WERI-Rb-1 (cell line): ENCODE data around the gene TLR4.

Source experiments
- DNase-seq: peaks from one replicate; pipeline ENCODE4 v3.0.0-alpha.2; 2020
- H3K27ac ChIP-seq: fragments of 250-450 bp; sonication (Bioruptor Pico); 2 replicates; pipeline ENCODE4 v1.5.1; 2020; ENCODE audit warnings: mild to moderate bottlenecking, moderate library complexity
- H3K27me3 ChIP-seq: fragments of 250-450 bp; sonication (Bioruptor Pico); 2 replicates; pipeline ENCODE4 v1.5.1; 2021; ENCODE audit warnings: mild to moderate bottlenecking, low read depth, moderate library complexity; ENCODE audit not compliant: insufficient read depth, severe bottlenecking
- H3K36me3 ChIP-seq: fragments of 250-450 bp; sonication (Bioruptor Pico); 2 replicates; pipeline ENCODE4 v1.5.1; 2020; ENCODE audit warnings: mild to moderate bottlenecking, moderate library complexity
- H3K4me3 ChIP-seq: 2 replicates; pipeline ENCODE4 v1.5.1; 2011; ENCODE audit warnings: low read depth, mild to moderate bottlenecking, control low read depth, low read length
- H3K9me3 ChIP-seq: fragments of 250-450 bp; sonication (Bioruptor Pico); 2 replicates; pipeline ENCODE4 v1.5.1; 2021; ENCODE audit warnings: mild to moderate bottlenecking, moderate library complexity; ENCODE audit not compliant: severe bottlenecking
- TF ChIP-seq, protein P1 (sequence below): IDR thresholded peaks from 2 replicates; pipeline ENCODE4 v1.5.1; 2011; ENCODE audit warnings: low read depth, mild to moderate bottlenecking, control low read depth, inconsistent platforms, low read length

TLR4 gene

DNA sequence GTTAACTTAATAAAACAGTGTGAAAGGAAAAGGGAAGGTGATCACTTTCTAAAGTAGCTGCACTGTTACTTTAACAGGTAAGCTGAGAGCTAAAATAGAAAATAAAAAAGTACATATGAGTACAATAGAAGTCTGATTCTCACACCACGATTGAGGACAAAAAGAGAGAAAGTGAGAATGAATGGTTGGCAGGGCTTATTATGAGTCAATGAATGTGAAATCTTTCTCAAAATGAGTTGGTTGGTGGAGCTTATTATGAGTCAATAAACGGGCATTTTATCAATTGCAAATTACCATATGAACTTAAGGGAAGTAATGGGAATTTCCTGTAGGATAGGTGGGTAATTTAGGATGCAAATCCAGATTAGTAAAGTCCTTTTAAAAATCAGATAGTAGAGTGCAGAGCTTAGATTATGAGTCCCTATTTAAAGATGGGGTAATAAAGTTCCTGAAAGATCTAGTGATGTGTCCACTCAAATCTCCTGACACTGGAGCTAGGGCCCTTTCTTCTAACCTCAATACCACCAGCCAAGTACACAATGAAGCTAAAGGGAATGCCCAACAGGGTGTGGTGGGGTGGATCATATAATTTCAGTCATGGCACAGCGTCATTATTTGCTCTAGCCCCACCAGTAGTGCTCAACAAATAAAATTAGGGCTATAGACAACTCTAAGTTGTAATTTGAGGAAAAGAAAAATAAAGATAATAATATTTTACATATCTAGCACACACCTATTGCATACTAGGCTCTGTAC is 21.1 kb upstream of the TLR4 start:
- H3K27me3 ChIP-seq: no peaks in the 10 kb centered on the region
- no peak overlapping the region for H3K27ac ChIP-seq
- H3K9me3 ChIP-seq: no peaks in the 10 kb centered on the region
- H3K36me3 ChIP-seq: no peaks in the 10 kb centered on the region
- TF ChIP-seq, protein P1, sequence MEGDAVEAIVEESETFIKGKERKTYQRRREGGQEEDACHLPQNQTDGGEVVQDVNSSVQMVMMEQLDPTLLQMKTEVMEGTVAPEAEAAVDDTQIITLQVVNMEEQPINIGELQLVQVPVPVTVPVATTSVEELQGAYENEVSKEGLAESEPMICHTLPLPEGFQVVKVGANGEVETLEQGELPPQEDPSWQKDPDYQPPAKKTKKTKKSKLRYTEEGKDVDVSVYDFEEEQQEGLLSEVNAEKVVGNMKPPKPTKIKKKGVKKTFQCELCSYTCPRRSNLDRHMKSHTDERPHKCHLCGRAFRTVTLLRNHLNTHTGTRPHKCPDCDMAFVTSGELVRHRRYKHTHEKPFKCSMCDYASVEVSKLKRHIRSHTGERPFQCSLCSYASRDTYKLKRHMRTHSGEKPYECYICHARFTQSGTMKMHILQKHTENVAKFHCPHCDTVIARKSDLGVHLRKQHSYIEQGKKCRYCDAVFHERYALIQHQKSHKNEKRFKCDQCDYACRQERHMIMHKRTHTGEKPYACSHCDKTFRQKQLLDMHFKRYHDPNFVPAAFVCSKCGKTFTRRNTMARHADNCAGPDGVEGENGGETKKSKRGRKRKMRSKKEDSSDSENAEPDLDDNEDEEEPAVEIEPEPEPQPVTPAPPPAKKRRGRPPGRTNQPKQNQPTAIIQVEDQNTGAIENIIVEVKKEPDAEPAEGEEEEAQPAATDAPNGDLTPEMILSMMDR: no peak
- H3K4me3 ChIP-seq: no peak overlapping the region
- no peak for DNase-seq

DNA sequence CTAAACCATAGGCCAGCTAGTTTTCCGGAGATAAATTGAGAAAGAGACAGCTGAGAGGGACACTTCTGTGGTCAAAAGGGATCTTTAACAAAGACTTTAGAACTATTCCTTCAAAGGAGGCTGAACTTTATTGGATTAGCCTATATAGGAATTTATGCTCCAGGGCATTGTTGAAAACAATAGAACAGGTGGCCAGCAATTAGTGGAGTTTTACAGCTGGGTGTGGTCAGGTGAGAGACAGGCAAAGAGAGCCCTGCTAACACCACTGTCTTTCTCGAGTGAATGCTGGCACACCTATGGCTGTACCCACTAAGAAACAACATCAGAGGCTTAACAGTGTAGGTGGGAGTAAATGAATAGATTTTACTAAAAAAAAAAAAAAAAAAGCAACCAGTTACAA is 16.7 kb upstream of the TLR4 start:
- Histone ChIP-seq H3K9me3 (peaks cover 4% of the 10 kb centered on the region), H3K27ac (no peak overlapping the region), H3K4me3 (no peak overlapping the region), H3K36me3 (no peaks in the 10 kb centered on the region), H3K27me3 (no peaks in the 10 kb centered on the region)
- TF ChIP-seq, protein P1: no peak
- no peak for DNase-seq

DNA sequence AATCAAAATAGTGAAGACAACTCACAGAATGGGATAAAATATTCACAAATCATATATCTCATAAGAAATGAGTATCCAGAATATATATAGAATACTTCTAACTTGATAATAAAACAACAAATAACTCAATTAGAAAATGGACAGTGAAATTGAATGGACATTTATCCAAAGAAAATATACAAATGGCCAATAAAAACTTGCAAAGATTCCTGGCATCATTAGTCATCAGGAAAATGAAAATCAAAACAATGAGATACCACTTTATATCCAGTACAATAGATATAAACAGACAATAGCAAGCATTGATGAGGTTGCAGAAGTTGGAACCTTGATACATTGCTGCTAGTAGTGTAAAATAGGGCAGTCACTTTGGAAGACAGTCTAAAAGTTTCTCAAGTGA is 12.8 kb upstream of the TLR4 start:
- H3K9me3 ChIP-seq: peaks cover 9% of the 10 kb centered on the region
- TF ChIP-seq, protein P1: no peak
- H3K27me3 ChIP-seq: no peaks in the 10 kb centered on the region
- no peak for DNase-seq
- H3K4me3 ChIP-seq: no peak overlapping the region
- no peak overlapping the region for H3K27ac ChIP-seq
- H3K36me3 ChIP-seq: no peaks in the 10 kb centered on the region

DNA sequence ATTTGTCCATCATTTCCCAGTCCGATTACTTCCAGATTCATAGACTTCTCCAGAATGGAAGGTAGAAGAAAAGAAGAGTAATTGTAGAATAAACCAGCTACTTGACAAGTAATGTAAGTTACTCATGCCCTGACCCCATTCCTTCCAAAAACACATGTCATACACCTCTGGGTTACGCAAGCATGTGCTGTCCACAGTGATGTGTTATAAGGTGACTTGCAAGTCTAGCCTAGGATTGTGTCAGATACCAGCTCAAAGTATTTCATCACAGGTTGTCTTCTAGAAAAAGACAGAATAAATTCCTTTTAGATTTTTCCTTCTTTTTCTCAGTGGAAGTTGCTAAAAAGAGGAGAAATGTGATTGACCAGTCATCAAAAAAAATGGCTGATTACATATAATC is 8.0 kb upstream of the TLR4 start:
- no peaks in the 10 kb centered on the region for H3K36me3 ChIP-seq
- no peak for DNase-seq
- H3K27ac ChIP-seq: no peak overlapping the region
- peaks cover 5% of the 10 kb centered on the region for H3K9me3 ChIP-seq
- TF ChIP-seq, protein P1: no peak
- H3K27me3 ChIP-seq: no peaks in the 10 kb centered on the region
- no peak overlapping the region for H3K4me3 ChIP-seq

DNA sequence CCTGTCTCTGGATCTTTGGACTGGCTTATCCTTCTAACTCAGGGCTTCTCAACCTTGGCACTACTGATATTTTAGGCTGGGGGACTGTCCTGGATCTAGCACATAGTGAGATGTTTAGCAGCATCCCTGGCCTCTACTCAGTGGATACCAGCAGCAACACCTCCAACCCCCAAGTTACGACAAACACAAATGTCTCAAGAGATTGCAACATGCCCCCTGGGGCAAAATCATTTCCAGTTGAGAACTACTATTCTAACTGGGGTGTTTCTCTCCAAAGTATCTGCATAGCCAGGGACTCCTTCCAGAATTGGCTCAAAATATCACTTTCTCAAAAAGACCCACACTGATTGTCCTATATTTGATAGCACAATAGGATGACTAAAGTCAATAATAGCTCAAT is 7.2 kb upstream of the TLR4 start:
- Histone ChIP-seq H3K27ac (no peak overlapping the region), H3K27me3 (no peaks in the 10 kb centered on the region), H3K36me3 (no peaks in the 10 kb centered on the region), H3K4me3 (no peak overlapping the region), H3K9me3 (peaks cover 5% of the 10 kb centered on the region)
- TF ChIP-seq, protein P1: no peak
- DNase-seq: no peak

DNA sequence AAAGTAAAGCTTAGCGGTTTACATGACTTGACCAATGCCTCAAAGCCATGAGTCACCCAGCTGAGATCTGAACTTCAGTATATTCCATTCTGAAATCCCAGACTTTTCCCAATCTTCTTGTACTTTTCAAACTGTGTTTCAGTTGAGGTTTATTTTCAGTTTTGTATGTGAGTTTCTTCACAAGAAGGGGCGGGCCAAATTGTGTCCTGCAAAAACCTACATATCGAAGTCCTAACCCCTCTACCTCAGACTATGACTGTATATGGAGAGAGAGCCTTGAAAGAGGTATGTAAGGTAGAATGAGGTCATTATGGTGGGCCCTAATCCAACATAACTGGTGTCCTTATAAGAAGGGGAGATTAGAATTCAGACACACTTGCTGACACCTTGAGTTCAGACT is 666 bp upstream of the TLR4 start:
- DNase-seq: no peak
- no peak overlapping the region for H3K4me3 ChIP-seq
- H3K36me3 ChIP-seq: no peaks in the 10 kb centered on the region
- TF ChIP-seq, protein P1: no peak
- H3K27ac ChIP-seq: no peak overlapping the region
- H3K27me3 ChIP-seq: no peaks in the 10 kb centered on the region
- H3K9me3 ChIP-seq: no peaks in the 10 kb centered on the region
